NCI-H2107 treated with DMSO at 0.1 percent for 48 hours (cell line): ENCODE data around the gene LPAR1.
"Not testable (repeated sequence)": the region's sequence is repeated elsewhere in the genome, so short reads cannot be mapped to it uniquely, and the experiment has no call there.

Experiments
- DNase-seq: peaks from one replicate; lab custom pipeline; 2025; ENCODE audit not compliant: unreplicated experiment; lab: John Stamatoyannopoulos, UW

LPAR1 gene

DNA sequence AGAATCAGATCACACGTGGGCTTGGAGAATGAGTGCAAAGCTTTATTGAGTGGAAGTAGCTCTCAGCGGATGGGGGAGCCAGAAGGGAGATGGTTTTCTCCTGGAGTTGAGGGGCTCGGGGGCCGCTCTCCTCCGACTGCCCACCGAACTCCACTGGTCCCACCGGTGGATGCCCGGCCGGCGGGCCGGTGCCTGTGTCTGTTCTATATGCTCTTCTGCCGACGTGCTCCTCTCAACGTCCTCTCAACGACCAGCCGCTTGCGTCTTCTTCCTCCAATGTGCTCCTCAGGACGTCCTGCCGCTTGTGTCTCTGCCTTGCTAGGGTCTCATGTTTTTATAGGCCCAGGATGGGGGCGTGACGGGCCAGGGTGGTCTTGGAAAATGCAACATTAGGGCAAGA is 207.8 kb downstream of the LPAR1 start:
- no peak for DNase-seq

DNA sequence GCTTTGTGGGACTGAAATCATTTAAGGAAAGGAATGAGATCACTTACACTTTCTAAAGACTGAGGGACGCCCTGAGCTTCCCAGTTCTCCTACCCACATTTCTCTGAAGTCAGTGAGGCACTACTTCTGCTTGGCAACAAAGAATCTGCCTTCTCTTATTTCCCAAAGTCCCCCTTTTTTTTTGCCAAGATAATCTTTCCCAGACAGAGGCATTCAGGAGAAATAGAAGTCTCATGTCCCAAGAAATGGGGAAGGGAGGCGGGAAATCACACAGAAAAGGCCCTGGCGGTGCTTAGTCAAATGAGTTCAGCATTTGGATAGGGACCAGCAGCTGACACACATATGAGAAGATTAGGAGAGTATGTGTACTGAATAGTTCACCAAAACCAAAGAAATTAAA is 210.0 kb downstream of the LPAR1 start:
- no peak for DNase-seq

DNA sequence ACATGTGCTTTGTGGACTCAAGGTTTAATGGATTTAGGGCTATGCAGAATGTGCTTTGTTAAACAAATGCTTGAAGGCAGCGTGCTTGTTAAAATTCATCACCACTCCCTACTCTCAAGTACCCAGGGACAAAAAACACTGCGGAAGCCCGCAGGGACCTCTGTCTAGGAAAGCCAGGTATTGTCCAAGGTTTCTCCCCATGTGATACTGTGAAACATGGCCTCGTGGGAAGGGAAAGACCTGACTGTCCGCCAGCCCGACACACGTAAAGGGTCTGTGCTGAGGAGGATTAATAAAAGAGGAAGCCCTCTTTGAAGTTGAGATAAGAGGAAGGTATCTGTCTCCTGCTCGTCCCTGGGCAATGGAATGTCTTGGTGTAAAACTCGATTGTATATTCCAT is 211.9 kb downstream of the LPAR1 start:
- not testable (repeated sequence) for DNase-seq

DNA sequence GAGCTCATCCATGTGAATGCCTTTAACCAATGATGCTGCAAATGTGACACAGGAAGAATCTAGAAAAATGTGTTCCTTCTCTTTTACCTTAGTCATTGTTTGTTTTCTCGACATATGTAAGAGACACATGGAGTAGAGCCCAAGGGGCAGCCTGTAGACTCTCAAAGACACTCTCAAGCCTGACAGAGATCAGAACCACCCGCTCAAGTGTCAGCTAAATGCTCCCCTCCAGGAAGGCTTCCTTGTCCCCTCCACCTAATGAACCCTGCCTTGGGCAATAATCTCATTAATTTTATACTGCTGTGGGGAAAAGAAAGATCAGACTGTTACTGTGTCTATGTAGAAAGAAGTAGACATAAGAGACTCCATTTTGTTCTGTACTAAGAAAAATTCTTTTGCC is 212.3 kb downstream of the LPAR1 start:
- DNase-seq: no peak

DNA sequence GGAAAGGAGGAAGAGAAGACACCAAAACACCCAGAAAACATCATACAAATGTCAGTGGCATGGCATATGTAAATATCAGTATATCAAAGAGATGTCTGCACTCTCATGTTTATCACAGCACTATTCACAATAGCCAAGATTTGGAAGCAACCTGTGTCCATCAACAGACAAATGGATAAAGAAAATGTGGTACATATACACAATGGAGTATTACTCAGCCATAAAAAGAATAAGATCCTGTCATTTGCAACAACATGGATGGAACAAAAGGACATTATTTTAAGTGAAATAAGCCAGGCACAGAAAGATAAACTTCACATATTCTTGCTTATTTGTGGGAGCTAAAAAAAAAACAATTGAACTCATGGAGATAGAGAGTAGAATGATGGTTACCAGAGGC is 213.1 kb downstream of the LPAR1 start:
- DNase-seq: not testable (repeated sequence)
